HFFc6 (cell line): ENCODE results near the gene HBG1. TPM values are rescaled to one million over a fixed set of nuclear protein-coding genes. Genes with fewer than 3 reads are reported as not detected.

Source experiments
- DNase-seq: peaks from one replicate; pipeline ENCODE4 v3.0.0-alpha.2; 2018
- H3K27ac Mint-ChIP-seq: 2 replicates; pipeline ENCODE4 v1.8.0; 2020; ENCODE audit warnings: mild to moderate bottlenecking, mixed read lengths
- H3K27me3 Mint-ChIP-seq: 2 replicates; pipeline ENCODE4 v1.8.0; 2021; ENCODE audit warnings: mild to moderate bottlenecking, moderate library complexity, mixed read lengths; ENCODE audit not compliant: insufficient read depth
- H3K36me3 Mint-ChIP-seq: 2 replicates; pipeline ENCODE4 v1.8.0; 2021; ENCODE audit warnings: low read depth, mixed read lengths
- H3K4me1 Mint-ChIP-seq: 2 replicates; pipeline ENCODE4 v1.8.0; 2020; ENCODE audit warnings: low read depth, mixed read lengths
- H3K4me3 Mint-ChIP-seq: 2 replicates; pipeline ENCODE4 v1.8.0; 2020; ENCODE audit warnings: mild to moderate bottlenecking, moderate library complexity, mixed read lengths
- H3K9me3 Mint-ChIP-seq: 2 replicates; pipeline ENCODE4 v1.8.0; 2020; ENCODE audit warnings: mild to moderate bottlenecking, mixed read lengths
- CTCF ChIP-seq: fragments of 200-600 bp; sonication (generic); IDR thresholded peaks from 2 replicates; pipeline ENCODE4 v1.5.0; 2021; ENCODE audit warnings: antibody characterized with exemption, mild to moderate bottlenecking
- total RNA-seq, 6 experiments: library from RNA; stranded (reverse); fragmentation: NEBNext Ultra II Directional; extraction: Animal tissue kit (Norgen Biotek cat#: 25700); gene quantifications; 2 replicates in 1 of 6; 3 replicates in 5 of 6; pipeline ENCODE4 v1.2.3, GENCODE V29; 2021

The HBG1 gene
- total RNA-seq, 6 experiments from 2014 or later = not detected

GRCh38 chr11:5241458-5241857 is 8.2 kb downstream of the HBG1 start:
- Mint-ChIP-seq H3K4me3 (no peak overlapping the region), H3K4me1 (peaks cover 18% of the 10 kb centered on the region), H3K27me3 (no peaks in the 10 kb centered on the region), H3K27ac (no peak overlapping the region), H3K9me3 (no peaks in the 10 kb centered on the region), H3K36me3 (no peaks in the 10 kb centered on the region)
- DNase-seq = no peak
- TF ChIP-seq CTCF = no peak

GRCh38 chr11:5240458-5240857 is 9.2 kb downstream of the HBG1 start:
- H3K4me3 Mint-ChIP-seq = no peak overlapping the region
- no peak for TF ChIP-seq CTCF
- H3K9me3 Mint-ChIP-seq = no peaks in the 10 kb centered on the region
- H3K27me3 Mint-ChIP-seq = no peaks in the 10 kb centered on the region
- no peaks in the 10 kb centered on the region for H3K36me3 Mint-ChIP-seq
- DNase-seq = no peak
- no peak overlapping the region for H3K27ac Mint-ChIP-seq
- peaks cover 11% of the 10 kb centered on the region for H3K4me1 Mint-ChIP-seq

GRCh38 chr11:5240056-5240455 is 9.6 kb downstream of the HBG1 start:
- H3K9me3 Mint-ChIP-seq = no peaks in the 10 kb centered on the region
- no peak overlapping the region for H3K27ac Mint-ChIP-seq
- no peak overlapping the region for H3K4me3 Mint-ChIP-seq
- no peak for TF ChIP-seq CTCF
- no peaks in the 10 kb centered on the region for H3K27me3 Mint-ChIP-seq
- no peak for DNase-seq
- peaks cover 11% of the 10 kb centered on the region for H3K4me1 Mint-ChIP-seq
- no peaks in the 10 kb centered on the region for H3K36me3 Mint-ChIP-seq

GRCh38 chr11:5239046-5239445 is 10.6 kb downstream of the HBG1 start:
- Mint-ChIP-seq H3K36me3 (no peaks in the 10 kb centered on the region), H3K27ac (no peak overlapping the region), H3K4me1 (peaks cover 17% of the 10 kb centered on the region), H3K4me3 (no peak overlapping the region), H3K9me3 (no peaks in the 10 kb centered on the region), H3K27me3 (no peaks in the 10 kb centered on the region)
- no peak for TF ChIP-seq CTCF
- no peak for DNase-seq

- DNase-seq = no peak
- H3K27ac Mint-ChIP-seq = no peak overlapping the region
- no peak overlapping the region for H3K4me3 Mint-ChIP-seq
- H3K36me3 Mint-ChIP-seq = no peaks in the 10 kb centered on the region
- H3K9me3 Mint-ChIP-seq = no peaks in the 10 kb centered on the region
- no peaks in the 10 kb centered on the region for H3K27me3 Mint-ChIP-seq
- no peak for TF ChIP-seq CTCF
- peaks cover 17% of the 10 kb centered on the region for H3K4me1 Mint-ChIP-seq
Measured at GRCh38 chr11:5238486-5238885, 11.2 kb downstream of the HBG1 start.

GRCh38 chr11:5237420-5237819 is 12.2 kb downstream of the HBG1 start:
- Mint-ChIP-seq H3K27me3 (no peaks in the 10 kb centered on the region), H3K4me3 (no peak overlapping the region), H3K9me3 (no peaks in the 10 kb centered on the region), H3K27ac (no peak overlapping the region), H3K4me1 (peaks cover 19% of the 10 kb centered on the region), H3K36me3 (no peaks in the 10 kb centered on the region)
- TF ChIP-seq CTCF = no peak
- DNase-seq = no peak
